NCI-H774 (cell line): ENCODE results near the gene EPHX1.
"Not testable (repeated sequence)": the region's sequence is repeated elsewhere in the genome, so short reads cannot be mapped to it uniquely, and the experiment has no call there.

Source experiments
- DNase-seq: peaks from one replicate; lab custom pipeline; 2025; lab: John Stamatoyannopoulos, UW

Gene EPHX1

DNA sequence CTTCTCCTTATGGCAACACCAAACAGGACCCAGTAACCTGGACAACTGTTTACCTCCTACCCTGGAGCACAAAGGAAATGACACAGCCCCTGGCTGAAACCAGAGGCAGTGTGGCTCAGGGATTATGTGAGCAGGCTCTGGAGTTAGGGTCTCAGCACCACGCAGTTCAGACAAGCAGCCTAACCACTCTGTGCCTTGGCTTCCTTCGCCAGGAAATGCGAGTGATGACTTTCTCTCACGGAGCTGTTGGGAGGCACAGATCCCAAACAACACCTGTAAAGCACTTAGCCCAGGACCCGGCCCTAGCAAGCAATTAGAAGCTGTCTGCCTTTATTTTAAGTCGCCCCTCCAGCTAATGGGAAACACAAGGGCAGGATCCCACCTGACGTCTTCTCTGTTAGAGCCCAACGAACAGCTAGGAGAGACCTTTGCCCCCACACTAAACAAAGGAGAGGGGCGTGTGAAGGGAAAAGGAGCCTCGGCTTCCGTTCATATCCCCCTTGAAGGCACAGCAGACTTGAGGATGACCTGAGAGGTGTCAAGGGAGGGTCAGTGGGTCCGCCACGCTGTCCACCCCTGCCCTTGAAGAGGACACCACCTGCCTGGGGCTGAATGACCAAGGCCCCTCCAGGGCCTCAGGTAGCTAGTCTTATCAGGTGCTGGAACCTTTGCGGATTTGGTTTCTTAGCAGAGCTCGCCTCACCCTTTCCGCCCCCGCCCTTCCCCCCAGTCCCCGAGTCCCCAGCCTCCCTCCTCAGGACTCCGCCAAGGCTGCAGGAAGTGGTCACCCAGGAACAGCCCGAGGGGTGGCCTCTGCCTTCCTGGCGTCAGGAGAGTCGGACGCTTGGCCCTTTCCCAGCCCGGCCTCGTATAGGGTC is 71.4 kb downstream of the EPHX1 start:
- no peak for DNase-seq

DNA sequence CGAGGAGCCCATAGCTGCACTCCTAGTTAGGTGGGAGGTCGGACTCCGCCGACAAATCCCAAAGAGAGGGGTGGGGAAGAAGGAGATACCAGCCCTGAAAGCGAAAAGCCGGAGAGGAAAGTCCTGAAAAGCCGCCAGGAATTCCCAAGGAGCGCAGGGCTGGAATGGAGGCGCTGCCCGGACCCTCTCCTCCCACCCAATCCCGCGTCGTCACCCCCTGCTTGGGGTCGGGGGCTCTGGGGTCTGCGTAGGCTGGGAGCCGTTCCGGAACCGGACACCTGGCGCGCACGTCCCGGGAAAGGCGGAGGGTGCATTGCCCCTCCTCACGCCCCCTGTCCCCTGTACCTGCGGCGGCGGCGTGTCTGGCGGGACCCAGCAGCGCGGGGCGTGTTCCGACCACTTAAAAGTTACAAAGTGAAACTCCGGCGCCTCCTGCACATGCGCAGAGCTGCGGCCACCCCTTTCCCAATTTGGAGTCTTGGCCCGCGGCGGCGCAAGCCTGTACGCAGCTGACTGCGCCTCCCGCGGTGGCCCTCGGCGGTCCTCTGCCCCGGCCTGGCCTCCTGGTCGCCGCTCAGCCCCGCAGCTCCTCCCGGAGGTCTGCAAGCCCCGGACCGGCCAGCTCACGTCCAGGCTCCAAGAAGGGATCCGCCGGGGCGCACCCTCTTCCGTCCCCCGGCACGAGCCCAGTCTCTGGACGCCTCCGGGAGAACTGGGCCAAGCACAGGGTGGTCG is 72.2 kb downstream of the EPHX1 start, which contains the start of gene TMEM63A:
TSS of gene TMEM63A (minus strand) at position 422 of the 735 bp plus-strand sequence. CDS start 4,800 bp downstream, outside the sequence.
- DNase-seq = peak; percentile 49

DNA sequence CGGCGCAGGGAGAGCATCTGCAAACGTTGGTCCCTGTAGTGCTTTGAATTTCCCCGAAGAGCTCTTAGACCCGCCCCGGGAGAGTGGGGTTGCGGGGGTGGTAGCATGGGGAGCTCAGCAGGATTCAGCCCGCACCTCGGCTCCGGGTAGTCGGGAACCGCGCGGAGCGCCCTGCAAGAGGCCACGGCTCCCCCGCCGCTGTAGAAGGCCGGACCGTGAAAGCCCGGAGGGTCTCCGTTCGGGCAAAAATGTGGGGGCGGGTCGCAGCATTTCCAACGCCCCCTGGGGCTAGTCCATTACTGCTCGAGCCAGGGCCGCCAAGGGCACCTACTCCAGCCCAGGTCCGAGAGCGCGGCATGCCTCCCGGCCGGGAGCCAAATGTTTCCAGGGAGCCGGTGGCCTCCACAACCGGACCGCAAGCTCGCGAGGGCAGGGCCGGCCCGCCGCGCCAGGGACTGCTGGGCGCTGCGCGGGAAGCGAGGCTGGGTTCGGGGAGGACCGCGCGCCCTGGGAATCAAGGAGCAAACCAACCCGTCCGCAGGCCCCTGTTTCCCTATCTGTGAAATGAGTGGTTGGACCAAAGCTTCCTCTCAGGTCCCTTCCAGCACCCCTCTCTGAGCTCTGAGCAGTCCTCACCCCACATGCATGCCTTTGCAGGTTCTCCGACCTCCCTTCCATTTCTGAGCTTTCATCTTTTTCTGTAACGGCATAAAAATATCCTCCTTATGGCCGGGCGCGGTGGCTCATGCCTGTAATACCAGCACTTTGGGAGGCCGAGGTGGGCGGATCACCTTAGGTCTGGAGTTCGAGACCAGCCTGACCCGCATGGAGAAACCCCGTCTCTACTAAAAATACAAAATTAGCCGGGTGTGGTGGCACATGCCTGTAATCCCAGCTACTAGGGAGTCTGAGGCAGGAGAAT is 73.0 kb downstream of the EPHX1 start:
- DNase-seq = peak; percentile 27

DNA sequence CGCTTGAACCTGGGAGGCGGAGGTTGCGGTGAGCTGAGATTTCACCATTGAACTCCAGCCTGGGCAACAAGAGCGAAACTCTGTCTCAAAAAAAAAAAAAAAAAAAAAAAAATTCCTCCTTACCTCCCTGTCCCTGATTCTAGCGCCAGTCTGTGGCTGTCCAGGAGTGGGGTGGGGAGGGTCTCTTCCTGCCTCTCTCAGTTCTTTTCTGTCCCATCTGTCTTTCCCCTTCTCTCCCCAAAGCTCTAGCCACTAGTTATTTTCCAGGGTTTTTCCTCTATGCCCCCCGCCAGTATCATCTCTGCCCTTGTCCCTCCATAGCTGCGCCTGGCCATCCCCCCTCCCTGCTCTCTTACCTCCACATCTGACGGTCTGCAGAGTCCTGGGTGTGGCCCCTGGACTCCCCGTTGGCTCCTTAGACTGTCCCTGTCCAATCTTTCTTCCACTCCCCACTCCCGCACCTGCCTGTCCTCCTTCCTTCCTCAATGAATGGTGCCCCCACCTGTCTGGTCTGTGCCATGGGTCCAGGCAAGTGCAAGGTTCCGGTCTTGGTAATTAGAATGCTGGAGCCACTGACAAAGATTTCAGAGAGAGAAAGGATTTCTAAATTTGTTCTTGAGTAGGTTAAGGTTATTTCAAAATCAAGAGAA is 73.8 kb downstream of the EPHX1 start:
- no peak for DNase-seq

DNA sequence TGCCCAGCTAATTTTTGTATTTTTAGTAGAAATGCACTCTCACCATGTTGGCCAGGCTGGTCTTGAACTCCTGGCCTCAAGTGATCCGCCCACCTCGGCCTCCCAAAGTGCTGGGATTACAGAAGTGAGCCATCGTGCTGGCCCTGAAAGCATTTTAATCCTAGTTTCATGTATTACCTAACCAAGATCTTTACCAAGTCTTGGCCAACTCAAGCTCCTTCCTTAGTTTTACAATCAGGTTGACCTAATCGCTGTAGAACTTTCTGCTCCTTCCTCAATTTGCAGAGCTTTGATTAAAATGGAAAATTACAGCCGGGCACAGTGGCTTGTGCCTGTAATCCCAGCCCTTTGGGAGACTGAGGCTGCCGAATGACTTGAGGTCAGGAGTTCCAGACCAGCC is 75.4 kb downstream of the EPHX1 start:
- DNase-seq = no peak

DNA sequence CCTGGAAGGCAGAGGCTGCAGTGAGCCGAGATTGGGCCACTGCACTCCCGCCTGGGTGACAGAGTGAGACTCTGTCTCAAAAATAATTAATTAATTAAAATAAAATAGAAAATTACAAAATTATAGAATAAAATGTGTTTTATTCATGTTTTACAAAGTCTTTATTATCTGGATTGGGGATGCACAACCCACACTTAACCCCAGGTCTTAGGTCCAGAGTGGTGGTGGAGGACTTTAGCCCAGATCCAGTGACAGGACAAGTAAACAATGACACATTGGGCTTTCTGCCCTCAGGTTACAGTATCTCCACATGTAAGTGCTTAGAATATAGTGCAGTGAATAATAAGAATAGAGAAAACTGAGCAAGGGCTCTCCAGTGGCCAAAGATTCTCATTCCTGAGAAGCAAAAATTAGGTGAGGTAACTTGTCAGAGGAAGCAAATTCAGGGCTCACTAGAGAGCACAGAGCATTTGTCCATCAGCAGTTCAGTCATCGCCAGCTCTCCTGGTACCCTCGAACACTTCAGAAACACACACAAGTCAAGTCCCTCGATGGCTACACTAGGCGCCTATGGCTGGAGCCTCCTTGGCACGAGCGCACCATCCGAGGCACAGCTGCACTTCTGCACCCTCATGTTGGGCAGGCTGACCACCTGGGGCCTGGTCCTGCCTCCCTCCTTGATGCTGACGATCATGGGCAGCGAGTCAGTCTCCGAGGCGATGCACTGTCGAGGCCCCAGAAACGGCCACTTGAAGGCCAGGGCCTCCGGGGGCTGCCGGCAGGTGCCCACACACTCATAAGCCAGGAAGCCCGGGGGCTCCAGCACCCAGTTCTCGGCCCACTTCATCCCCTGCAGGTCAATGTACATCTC is 76.5 kb downstream of the EPHX1 start:
- DNase-seq = no peak

DNA sequence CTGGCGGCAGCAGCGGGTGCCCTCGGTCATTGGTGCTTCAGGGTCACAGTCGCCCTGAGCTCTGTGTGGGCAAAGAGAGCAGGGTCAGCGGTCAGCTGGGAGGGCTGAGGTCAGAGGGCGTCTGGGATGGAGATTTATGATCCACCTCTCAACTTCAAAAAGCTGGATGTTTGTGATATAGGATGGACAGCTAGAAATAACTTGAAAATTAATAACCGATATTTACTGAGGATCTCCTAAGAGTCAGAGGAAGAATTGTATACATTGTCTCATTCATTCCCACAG is 77.0 kb downstream of the EPHX1 start:
- DNase-seq = no peak

DNA sequence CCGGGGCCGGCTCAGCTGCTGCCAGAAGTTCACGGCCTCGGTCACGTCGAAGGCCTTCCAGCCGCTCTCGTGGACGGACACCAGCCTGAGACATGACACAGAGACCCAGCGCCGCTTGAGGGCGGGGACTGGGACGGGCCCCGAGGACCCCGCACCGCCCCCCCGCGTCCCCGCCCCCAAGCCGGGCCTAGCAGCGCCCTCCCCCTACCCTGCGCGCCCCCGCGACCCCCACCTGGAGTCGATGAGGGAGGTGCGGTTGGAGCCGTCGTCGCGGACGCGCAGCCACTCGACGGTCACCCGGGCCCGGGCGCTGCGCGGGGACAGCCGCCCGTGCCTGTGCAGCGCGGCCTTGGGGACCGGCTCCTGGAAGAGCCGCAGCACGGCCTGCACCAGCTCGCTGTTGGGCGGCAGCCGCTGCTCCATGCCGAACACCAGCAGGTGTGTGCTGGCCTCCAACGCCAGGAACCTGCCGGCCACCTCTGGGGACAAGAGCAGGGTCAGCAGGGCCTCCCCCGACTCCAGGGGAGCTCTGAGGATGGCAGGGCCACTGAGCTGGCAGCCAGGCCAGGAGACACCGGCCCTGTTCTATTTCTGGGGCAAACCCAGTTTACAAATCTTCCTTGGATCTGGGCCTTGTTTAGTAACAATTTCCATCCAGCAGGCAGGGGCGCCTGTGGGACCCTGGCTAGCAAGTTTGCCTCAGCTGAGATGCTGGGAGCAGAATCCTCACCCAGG is 77.8 kb downstream of the EPHX1 start:
- not testable (repeated sequence) for DNase-seq

DNA sequence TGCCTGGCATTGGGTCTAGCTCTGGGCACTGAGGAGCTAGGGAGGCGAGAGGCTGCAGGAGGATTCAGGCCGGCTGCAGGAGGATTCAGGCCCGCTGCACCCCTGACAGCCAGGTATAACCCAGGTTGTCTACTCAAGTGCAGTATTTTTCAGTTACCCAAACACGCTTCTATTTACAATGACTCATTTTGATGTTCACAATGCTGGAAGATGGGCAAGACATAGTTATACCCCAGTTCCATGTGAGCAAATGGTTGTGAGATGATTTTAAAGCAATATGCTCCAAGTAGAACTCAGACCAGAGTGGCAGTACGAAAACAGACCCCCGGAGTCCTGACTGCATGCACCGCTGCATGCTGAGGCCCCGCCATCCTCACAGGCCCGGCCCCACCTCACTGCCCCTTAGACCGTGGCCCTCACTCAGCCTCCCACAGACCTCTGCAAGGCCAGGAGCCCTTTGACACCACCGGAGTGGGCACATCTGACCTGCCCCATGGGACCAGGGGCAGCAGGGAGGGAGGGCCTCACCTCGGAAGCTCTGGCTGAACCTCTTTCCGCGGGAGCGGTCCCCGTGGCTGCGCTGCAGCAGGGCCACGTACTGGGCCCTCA is 78.5 kb downstream of the EPHX1 start:
- DNase-seq = no peak

DNA sequence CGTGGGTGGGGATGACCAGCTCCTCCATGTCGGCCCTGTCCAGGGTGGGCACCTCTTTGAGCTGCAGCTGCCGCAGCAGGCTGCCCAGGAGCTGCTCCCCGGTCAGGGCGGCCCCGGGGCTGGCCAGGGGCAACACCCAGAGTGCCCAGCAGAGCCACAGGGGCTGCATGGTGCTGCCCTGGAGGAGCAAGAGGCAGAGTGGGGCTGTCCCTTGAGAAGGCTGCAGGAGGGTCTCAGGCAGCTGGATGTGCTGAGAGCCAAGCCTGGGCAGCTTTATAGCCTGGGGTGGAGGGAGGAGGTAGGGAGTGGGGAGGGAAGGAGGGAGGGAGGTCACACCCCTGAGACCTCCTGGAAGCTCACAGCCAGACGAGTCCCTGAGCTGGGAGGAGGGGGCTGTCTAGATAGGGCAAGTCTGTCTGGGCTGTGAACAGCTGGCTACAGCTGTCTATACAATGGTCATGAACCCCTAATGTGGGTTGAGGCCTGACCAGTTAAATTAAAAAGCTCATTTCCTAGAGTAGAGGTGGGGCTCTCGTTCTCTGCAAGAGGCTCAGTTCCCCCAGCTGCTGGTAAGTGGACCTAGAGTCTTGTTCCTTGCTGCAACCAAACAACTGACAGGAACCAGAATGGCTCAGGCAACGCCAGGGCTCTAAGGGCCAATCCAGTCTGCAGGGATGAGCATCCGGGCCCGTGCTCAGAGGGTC is 79.1 kb downstream of the EPHX1 start, which contains the start of gene LEFTY1:
TSS of gene LEFTY1 (minus strand) at position 249 of the 704 bp plus-strand sequence. CDS start at position 169, 80 bp downstream.
- DNase-seq = no peak

DNA sequence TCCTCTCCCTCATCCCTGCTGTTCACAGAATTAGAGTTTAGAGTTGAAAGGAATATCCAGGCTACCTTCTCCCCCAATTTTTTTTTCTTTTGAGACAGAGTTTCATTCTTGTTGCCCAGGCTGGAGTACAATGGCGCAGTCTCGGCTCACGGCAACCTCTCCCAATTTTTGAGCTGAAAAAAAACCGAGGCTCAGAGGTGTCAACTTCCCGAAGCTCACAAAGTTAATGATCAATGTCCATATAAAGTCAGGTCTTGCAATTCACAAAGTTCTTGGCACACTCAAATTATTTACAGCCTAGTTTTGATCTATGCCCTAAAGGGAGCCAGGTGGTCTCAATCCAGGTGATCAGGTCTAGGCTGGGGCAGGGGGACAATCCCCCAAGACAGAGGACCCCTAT is 79.8 kb downstream of the EPHX1 start:
- DNase-seq = no peak

DNA sequence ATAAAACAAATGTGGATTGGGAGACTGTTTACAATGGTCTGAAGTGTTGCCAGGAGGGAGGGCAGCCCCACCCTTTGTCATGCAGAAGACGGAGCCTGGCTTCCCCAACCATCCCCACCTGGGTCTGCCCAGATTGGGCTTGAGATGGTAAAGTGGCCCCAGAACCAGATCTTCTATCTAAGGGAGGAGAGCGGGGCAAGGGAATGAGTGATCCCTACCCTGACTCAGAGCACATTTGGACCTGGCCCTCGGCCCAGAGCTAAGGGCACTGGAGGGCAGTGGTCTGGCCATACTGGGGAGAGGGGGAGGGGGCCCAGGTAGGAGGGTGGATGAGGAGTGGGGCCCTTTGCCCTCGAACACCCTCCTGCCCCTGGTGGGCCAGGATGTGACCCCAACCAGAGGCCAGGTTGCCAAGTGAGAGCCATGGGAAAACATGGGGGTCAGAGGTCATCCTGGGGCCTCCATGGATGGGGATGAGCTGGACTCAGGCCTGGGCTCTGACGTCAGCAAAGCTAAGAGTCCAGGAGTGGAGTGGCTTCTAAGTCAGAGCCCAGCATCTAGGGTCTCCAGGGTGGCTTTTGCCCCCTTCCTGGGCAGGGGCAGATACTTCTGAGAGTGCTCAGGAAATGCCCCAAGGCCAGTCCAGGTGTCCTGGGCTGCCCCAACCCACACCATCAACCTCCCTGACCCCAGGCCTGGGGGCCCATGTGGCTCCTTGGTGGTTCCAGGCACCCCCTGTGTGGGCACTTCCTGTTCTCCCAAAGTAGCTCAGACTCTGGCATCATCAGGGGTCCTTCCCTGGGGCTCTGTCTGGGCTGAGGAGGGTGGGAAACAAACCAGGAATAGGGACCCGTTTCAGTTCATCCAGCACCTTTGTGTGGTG is 80.7 kb downstream of the EPHX1 start:
- DNase-seq = no peak

DNA sequence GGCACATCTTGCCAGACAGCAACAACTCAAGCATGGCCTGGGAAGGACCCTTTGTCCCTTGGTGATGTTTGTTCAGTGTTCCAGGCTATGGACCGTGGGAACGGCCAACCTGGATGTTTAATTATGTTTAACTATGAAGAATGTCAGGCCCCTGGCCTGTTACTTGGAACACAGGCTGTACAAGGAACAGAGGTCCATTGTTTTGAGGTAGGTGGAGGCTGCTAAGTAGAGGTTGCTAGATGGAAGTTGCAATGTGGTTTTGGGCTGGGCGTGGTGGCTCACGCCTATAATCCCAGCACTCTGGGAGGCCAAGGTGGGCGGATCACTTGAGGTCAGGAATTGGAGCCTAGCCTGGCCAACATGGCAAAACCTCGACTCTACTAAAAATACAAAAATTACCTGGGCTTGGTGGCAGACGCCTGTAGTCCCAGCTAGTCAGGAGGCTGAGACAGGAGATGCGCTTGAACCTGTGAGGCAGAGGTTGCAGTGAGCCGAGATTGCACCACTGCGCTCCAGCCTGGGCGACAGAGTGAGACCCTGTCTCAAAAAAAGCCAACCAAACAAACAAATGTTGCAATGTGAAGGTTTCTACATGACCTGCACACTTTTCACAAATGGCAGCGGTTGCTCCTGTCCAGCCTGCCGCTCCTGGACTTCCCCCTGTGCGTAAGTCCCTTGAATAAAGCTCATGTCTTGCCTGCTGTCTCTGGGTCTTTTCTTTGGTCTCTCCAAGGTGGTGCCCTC is 81.5 kb downstream of the EPHX1 start:
- DNase-seq = no peak

DNA sequence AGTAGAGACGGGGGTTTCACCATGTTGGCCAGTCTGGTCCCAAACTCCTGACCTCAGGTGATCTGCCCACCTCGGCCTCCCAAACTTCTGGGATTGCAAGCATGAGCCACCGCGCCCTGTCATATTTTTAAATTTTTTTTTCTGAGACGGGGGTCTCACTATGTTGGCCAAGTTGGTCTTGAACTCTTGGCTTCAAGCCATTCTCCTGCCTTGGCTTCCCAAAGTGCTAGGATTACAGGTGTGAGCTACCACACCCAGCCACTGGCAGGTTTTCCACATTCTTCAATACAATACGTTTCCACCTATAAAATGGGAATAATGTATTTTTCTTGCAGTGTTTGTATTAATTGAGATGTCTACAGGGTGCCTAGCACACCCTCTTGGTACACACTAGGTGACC is 82.4 kb downstream of the EPHX1 start:
- DNase-seq = no peak
